GM18858 (cell line): ENCODE data around the gene BCL6B.
A peak's percentile ranks its signal among the peaks of the same experiment; 100 is the strongest.

Experiments
- ATAC-seq: cut with Tn5 transposase; IDR thresholded peaks from one replicate; pipeline ENCODE4 v1.9.1; 2021; ENCODE audit not compliant: unreplicated experiment

Gene BCL6B

GRCh38 chr17:7005716-7006115, 17.1 kb upstream of the BCL6B start:
- ATAC-seq: no peak

- no peak for ATAC-seq
Observed at GRCh38 chr17:7007143-7007542, 15.7 kb upstream of the BCL6B start.

GRCh38 chr17:7010523-7010922, 12.3 kb upstream of the BCL6B start:
- no peak for ATAC-seq

DNA sequence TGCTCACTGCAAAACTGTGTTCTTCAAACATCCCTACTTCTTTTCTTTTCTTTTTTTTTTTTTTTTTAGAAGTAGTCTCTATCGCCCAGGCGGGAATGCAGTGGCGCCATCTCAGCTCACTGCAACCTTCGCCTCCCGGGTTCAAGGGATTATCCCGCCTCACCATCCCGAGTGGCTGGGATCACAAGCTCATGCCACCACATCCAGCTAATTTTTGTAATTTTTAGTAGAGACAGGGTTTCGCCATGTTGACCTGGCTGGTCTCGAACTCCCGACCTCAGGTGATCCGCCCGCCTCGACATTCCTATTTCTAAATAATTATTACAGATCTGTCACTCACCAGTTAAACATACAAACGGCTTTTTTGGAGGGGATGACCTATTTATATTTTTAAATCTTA, 11.4 kb upstream of the BCL6B start:
- ATAC-seq: no peak

GRCh38 chr17:7011942-7012254, 11.0 kb upstream of the BCL6B start:
- no peak for ATAC-seq

DNA sequence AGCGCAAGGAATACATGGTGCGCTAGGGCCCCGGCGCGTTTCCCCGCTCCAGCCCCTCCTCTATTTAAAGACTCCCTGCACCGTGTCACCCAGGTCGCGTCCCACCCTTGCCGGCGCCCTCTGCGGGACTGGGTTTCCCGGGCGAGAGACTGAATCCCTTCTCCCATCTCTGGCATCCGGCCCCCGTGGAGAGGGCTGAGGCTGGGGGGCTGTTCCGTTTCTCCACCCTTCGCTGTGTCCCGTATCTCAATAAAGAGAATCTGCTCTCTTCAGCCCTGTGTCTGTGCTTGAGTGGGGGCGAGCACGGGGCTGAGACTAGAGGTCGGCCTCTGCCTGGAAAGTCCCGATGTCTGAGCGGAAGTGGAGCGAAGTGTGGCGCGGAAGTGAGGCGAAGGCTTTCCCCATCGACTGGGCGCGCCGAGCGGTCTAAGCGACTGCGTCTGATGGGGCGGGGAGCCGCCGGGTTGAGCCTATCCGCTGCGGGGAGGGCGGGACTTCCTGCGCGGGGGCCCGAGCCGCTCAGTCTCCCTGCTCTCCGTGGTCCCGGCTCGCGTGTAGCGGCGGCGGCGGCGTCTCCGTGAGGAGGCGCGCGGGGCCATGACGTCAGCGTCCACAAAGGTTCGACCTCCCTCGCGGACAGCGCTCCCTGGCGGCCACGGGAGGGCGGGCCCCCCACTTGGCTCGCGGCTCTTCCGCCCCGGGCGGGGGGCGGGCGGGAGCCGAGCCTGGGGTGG, 8.4 kb upstream of the BCL6B start:
- ATAC-seq: peak; percentile 49

DNA sequence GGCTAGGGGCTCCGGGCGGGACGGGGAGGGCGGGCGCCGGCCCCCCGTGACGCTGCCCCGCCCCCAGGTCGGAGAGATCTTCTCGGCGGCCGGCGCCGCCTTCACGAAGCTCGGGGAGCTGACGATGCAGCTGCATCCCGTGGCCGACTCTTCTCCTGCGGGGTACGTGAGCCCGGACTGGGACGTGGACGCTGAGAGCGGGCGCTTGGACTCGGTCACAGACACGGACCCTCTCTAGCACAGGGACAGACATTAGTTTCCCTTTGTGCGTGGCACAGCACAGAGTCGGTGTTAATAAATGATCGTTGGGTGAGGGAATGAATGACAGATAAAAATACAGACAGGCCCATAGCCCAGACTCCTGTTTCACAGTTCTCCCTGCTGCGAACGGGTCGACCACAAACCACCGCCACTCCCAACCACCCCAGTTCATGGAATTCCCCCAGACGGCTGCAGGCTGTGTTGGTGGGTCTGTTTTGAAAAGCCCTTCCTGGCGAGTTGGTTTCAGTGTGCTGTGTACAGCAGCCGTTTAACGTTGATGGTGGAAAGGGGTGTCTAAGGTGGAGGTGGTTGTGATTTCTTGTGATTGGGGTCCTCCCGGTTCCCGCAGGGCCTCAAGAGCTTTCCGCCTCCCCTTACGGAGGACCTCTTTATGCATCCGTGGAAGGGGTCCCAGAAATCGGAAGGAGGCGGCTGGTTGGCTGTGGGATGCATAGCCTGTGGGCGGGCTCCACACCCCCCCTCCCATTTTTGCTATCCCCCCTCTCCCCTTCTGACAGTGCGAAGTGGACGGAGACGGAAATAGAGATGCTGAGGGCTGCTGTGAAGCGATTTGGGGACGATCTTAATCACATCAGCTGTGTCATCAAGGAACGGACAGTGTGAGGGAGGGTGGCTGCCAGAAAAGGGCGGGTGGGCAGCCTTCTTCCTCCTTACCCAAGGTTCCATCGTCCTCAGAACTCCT, 7.6 kb upstream of the BCL6B start:
- ATAC-seq: peak; percentile 26

GRCh38 chr17:7016418-7016817, 6.4 kb upstream of the BCL6B start:
- ATAC-seq: no peak

GRCh38 chr17:7016886-7017826, 5.7 kb upstream of the BCL6B start:
- no peak for ATAC-seq

DNA sequence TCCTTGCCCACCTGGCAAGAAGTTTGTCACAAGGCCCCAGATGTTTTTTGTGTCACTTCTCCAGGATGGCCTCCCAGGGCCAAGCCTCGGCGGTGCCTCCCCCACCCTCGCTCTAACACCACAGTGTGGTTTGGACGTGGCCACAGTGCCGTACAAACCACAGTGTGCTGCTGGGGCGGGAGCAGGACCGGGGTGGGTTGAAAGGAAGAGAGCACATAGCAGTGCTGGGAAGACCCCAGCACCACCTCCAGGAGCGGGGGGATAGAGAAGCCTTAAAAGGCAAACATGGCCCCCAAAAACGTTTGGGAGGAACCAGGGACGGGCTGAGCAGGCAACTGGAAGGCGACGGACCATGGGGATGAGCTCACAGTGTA, 5.0 kb upstream of the BCL6B start:
- no peak for ATAC-seq

DNA sequence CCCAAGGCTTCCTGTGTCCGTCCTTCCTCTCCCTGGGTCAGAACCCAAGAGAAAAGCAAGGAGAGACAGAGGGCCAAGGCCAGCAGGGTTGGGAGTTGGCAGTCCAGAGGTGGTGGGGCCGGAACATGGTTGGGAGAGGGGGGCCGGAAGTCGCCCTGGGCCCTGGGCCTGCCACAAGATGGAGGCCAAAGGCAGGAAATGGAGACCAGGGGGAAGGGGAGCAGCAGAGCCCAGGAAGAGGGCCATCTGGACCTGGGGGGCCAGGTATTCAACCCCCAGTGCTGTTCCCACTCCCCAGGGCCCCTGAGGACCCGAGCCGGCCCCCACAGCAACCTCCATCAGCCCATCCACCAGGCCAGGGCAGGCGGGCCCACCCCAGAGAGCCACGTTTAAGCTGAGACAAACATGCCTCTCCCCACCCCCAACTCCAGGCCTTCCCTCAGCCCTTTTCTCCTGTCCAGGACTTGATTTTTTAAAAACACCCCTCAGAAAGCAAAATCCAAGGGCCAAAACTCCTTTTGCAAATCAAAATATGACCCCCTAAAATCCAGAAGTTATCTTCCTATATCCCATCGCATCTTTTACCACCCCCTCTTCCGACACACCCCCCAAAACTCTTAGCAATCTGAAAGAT, 4.4 kb upstream of the BCL6B start:
- ATAC-seq: no peak

DNA sequence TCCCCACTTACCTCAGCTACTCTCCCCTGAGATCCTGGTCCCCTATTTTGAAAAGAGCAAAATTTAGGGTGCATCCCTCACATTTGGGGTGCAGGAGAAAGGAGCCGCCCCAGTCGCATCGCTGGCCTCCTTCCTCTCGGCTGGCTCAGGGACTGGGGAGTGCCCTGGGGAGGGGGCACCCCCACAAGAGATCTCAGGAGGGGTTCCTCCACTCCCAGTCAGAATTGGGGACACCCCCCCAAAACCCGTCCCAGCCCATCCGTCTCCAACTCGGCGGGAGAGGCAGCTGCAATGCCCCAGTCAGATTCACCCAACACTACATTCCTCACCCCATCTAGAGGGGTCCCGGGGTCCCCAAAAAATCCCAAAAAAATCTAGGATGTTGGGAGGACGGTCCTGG, 3.5 kb upstream of the BCL6B start:
- no peak for ATAC-seq

- ATAC-seq: no peak
Observed at GRCh38 chr17:7019839-7020519, 2.9 kb upstream of the BCL6B start.

- ATAC-seq: no peak
Observed at GRCh38 chr17:7020894-7021664, 1.8 kb upstream of the BCL6B start.

GRCh38 chr17:7021993-7022778, 664 bp upstream of the BCL6B start:
- no peak for ATAC-seq

GRCh38 chr17:7023576-7024401, 939 bp downstream of the BCL6B start:
- ATAC-seq: no peak

DNA sequence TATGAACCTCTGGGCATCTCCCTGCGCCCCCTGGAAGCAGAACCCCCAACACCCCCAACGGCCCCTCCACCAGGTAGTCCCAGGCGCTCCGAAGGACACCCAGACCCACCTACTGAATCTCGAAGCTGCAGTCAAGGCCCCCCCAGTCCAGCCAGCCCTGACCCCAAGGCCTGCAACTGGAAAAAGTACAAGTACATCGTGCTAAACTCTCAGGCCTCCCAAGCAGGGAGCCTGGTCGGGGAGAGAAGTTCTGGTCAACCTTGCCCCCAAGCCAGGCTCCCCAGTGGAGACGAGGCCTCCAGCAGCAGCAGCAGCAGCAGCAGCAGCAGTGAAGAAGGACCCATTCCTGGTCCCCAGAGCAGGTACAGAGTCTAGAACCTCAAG, 1.5 kb downstream of the BCL6B start:
- no peak for ATAC-seq

DNA sequence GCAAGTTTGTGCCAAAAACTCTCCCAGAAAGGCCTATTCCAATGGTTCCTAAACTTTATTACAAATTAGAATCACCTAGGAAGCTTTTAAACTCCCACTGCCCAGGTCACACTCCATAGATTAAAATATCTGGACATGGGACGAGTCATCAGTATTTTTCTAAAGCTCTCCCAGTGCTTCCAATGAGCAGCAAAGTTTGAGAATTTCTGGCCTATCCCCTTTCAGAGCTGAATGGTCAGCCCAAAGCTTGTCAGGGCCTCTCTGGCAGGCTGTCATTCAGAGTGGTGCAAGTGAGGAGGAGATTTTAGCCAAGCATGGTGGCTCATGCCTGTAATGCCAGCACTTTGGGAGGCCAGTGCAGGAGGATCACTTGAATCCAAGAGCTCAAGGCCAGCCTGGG, 2.4 kb downstream of the BCL6B start:
- ATAC-seq: no peak
